Measurements from ENCODE around the gene TSPAN17. TPM values are rescaled to one million over a fixed set of nuclear protein-coding genes. Genes with fewer than 3 reads are reported as not detected.

The TSPAN17 gene
- total and polyA plus RNA-seq, 9 of the 15 experiments (the other 6 are each of a cell fraction or from before 2014, with no cell fraction given): 0.73 to 58.3 (median 34.5) TPM

DNA sequence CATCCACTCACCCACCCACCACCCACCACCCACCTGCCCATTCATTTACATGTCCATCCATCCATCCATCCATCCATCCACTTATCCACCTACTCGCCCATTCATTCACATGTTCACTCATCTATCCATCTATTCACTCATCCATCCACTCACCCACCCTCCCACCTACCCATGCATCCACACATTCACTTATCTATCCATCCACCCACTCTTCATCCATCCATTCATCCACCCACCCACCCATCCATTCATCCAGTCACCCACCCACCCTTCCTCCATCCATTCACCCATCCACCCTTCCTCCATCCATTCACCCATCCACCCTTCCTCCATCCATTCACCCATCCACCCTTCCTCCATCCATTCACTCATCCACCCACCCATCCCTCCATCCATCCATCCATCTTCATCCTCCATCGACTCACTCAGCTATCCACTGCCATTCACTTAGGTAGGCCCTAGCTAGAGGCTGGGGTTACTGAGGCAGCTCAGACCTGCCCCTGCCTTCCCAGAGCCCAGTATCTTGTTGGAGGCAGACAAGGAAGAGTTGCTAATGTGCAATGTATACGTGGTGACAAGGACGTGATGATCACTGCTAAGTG, 12.7 kb downstream of the TSPAN17 start (continued):
- TF ChIP-seq, protein P1, sequence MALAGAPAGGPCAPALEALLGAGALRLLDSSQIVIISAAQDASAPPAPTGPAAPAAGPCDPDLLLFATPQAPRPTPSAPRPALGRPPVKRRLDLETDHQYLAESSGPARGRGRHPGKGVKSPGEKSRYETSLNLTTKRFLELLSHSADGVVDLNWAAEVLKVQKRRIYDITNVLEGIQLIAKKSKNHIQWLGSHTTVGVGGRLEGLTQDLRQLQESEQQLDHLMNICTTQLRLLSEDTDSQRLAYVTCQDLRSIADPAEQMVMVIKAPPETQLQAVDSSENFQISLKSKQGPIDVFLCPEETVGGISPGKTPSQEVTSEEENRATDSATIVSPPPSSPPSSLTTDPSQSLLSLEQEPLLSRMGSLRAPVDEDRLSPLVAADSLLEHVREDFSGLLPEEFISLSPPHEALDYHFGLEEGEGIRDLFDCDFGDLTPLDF (CRISPR knock-in tag; IDR thresholded peaks at IDR 0.05): no peak
- TF ChIP-seq SETDB1 (IDR thresholded peaks at IDR 0.05; ENCODE audit: low read length): no peak

GRCh38 chr5:176660530-176660859, 13.2 kb downstream of the TSPAN17 start:
- TF ChIP-seq CHD1 (IDR thresholded peaks at IDR 0.05; ENCODE audit: low read length): no peak
- 0 out of 2 replicates have a peak, but pooled peaks have one; percentile 14 for TF ChIP-seq NR3C1 (CRISPR knock-in tag; IDR thresholded peaks at IDR 0.05)
- TF ChIP-seq RBFOX2 (IDR thresholded peaks at IDR 0.05; ENCODE audit: low read depth, low read length): no peak
- POLR2A ChIA-PET: interaction anchor here (0.6 to 1.9 kb wide), 7 partner anchors 10 to 451 kb away, joined by 3 to 6 read pairs (median 4); partner anchors contain the start of gene TSPAN17
- WGBS (ENCODE audit: insufficient coverage, low coverage, missing lambda C conversion rate): 0% methylated on average over 1 of the region's 1 CpG
- Histone ChIP-seq H2AFZ (ENCODE audit: low read depth, low read length) (no peak overlapping the region), H3K9ac (ENCODE audit: insufficient read depth in 1 of 2, low read depth in 2 of 2, low read length in 2 of 2) (no peak overlapping the region), H3K4me2 (ENCODE audit: insufficient read depth, low read length) (no peak overlapping the region), H3K27me3 (ENCODE audit: control insufficient read depth in 2 of 2, insufficient read depth in 2 of 2, low read length in 2 of 2) (peaks cover 16 to 42% of the 10 kb centered on the region in 2 experiments; a peak in 4 of 5 replicates), H3K9me1 (ENCODE audit: control insufficient read depth, insufficient read depth, low read length) (no peaks in the 10 kb centered on the region), H3K36me3 (ENCODE audit: control insufficient read depth, insufficient read depth, low read length) (peaks cover 11% of the 10 kb centered on the region; the same call in 1 of the 3 replicates), H3K27ac (ENCODE audit: extremely low read depth, low read depth, low read length) (no peak overlapping the region), H3K4me1 (replicated peaks in 1 of 2; ENCODE audit: control insufficient read depth in 2 of 2, insufficient read depth in 2 of 2, low read length in 2 of 2) (peaks cover 0 to 24% of the 10 kb centered on the region in 2 experiments; a peak in 2 of 5 replicates), H3K79me2 (ENCODE audit: control insufficient read depth, insufficient read depth, low read length) (no peaks in the 10 kb centered on the region), H3K9me3 (replicated peaks; ENCODE audit: control insufficient read depth, insufficient read depth, low read depth, low read length) (no peaks in the 10 kb centered on the region), H3K4me3 (no peak overlapping the region), H4K20me1 (replicated peaks; ENCODE audit: control insufficient read depth, insufficient read depth, low read length) (peaks cover 13% of the 10 kb centered on the region; the same call in 1 of the 2 replicates)
- DNase-seq (ENCODE audit: extremely low read depth in 1 of 4, low spot score in 3 of 4) (no peak), FAIRE-seq (no peak), ATAC-seq (peak; percentile 7; the same call in 2 of the 3 replicates)
- CTCF ChIA-PET (ENCODE audit: low intra/inter-chr PET ratio): interaction anchor here (0.7 to 1.4 kb wide), 4 partner anchors 11 to 452 kb away, joined by 3 to 8 read pairs (median 4); no protein-coding TSS in a partner anchor
- in situ Hi-C loops (cut with MboI) (loop anchor here (5.0 to 10.0 kb wide), 2 partner anchors 294 to 452 kb away; no protein-coding TSS in a partner anchor), intact Hi-C loops (cut with micrococcal nuclease) (loop anchor here (2.0 to 10.0 kb wide), 2 partner anchors 144 to 298 kb away; no protein-coding TSS in a partner anchor)
- no TSS peak for BruUV-seq (replicated peaks)
